Retina (tissue), 1 donor: Measurements from ENCODE around the gene PKIB.
A peak's percentile ranks its signal among the peaks of the same experiment; 100 is the strongest.
"Not testable (repeated sequence)": the region's sequence is repeated elsewhere in the genome, so short reads cannot be mapped to it uniquely, and the experiment has no call there.

Source experiments
- DNase-seq: peaks from one replicate; pipeline ENCODE4 v3.0.0-alpha.2; 2016

PKIB gene, protein sequence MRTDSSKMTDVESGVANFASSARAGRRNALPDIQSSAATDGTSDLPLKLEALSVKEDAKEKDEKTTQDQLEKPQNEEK

DNA sequence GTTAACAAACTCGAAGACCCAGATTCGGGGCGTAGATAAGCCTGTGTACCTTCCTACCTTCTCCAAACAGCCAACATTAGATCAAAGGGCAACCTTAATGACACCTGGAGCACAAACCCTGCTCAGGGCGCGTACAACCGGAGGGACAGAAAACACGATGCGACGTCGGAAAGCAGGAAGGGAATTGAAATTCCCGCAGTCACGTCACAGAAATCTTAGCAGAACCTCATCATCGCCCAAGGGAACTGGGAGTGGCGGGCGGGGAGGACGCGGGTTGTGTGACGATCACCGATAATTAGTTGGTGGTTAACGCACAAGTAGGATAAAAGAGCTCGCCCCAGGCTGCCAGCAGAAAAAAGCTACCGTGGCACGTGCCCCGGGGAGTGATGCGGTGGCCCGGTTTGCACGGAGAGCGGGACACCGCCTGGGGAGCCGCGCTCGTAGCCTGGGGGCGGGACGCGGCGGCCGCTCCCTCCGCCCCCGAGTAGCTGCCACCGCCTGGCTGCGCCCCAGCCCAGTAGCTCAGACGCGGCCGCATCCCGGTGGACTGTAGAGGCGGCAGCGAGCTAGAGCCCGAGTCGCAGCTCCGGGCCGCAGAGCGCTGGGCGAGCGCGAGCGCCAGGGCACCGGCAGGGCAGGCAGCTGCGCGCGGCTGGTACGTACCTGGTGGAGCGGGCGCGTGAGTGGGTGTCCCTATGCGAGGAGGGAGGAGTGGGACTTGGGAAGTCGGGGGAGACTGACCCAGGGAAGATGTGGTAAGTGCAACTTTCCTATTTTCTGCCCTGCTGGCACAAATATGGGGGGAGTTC, at the start of gene PKIB:
PKIB (plus strand) TSS at position 525 of the 809 bp plus-strand sequence. CDS start 107,390 bp downstream, outside the sequence.
- peak; percentile 93 for DNase-seq

DNA sequence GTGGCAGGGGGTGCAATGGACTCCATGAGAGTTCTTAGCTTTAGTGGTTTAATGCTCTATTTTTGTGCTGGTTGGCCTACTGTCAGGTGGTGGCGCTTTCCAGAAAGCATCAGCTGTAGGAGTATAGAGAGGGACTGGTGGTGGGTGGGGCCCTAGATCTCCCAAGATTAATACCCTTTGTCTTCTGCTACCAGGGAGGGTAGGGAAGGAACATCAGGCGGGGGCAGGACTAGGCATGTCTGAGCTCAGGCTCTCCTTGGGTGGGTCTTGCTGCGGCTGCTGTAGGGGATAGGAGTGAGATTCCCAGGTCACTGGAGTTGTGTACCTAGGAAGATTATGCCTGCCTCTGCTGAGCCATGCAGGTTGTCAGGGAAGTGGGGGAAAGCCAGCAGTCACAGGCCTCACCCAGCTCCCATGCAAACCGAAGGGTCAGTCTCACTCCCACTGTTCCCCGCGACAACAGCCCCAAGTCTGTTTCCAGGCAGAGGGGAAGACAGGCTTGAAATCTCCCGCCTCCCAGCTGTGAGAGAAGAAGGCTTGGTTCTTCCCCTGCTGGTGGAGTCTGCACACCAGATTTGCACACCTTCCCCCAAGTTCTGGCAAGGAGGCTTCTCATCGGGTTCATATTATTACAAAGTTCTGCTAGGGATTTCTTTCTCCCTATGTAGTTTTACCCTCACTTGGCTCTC, 46.7 kb upstream of the PKIB start:
- no peak for DNase-seq

DNA sequence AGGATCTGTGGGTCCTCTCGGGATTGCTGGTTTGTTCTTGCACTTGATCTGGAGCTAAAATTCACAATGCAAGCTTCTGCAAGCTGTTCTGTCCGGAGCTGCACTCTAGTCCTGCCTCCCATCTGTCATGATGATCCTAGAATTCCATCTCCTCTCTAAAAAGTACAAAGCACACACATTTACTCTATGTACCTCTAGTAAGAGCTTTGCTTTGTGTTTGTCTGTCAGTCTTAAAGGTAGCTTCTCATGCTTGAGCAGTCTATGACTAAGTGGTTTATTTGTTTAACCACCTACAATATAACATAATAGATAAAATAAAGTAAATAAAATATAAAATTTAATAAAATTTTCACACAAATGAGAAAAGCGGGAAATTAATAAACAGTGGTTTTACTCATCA, 46.0 kb upstream of the PKIB start:
- no peak for DNase-seq

DNA sequence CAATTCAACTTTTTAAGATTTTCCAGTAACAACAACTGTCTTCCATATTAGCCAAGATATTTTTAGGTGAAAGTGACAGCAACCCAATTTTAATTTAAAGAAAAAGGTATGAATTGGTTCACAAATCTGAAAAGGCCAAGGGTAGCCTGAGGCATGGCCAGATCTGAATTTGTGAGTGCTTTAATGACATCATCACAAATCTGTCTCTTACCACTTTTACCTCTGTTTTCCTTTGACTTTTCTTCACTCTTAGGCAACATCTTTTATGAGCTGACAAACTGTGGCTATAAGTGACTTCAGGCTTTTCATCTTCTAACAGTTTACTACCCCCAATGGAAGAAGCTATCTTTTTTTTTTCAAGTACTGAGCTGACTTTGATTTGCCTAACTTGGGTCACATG, 44.5 kb upstream of the PKIB start:
- DNase-seq = no peak

DNA sequence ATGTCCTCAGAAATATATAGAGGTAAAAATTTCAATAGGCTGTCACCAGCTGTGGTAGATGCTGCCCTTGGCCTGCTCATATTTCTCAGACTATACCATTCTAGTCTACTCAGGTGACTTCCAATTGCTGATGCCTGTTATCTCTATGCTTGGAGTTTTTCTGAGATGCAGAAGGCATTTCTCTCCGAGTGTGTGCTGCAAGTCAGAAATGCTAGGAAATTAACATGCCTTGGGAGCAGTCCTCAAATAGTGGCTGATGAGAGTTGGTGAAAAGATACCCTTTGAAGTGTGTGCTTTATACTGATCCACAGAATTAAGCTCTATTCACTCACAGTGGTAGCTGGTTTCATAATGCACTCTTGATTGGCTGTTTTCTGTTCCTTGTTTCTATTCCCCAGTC, 43.2 kb upstream of the PKIB start:
- DNase-seq = no peak

DNA sequence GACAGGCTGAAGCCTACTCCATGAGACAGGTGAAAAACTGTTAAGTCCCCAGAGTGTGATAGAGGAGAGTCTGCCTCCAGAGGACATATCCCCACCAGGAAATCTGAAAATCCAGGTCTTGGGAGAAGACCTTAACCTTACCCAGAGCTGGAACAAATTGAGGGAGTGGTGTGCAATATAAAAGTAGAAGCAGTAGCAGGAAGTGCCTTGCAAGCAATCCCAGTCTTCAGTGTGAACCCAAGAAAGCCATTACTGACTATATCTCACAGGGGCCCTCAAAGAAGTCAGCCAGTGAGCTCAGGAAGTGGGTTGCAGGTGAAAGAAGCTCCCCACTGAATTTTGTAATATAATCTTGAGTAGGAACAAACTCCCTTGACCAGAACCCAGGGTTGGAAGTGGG, 41.9 kb upstream of the PKIB start:
- DNase-seq = no peak

DNA sequence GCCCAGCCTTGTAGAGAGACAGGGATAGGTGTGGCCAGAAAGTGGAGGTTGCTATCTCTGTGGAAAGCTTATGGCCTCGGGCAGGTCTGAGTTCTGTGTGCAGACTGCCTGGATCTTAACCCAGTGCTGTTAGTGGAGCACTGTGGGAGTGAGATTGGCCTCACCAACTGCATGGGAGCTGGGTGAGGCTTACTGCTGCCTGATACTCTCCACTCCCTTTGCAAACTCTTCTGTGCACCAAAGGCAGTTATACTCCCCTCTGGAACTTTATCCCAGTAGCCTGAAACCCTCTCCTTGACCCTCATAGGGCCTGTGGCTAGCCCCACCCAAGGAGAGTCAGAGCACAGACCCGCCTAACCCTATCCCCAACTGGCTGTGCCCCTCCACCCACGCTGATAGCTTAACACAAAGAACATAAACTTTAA, 41.4 kb upstream of the PKIB start:
- no peak for DNase-seq

DNA sequence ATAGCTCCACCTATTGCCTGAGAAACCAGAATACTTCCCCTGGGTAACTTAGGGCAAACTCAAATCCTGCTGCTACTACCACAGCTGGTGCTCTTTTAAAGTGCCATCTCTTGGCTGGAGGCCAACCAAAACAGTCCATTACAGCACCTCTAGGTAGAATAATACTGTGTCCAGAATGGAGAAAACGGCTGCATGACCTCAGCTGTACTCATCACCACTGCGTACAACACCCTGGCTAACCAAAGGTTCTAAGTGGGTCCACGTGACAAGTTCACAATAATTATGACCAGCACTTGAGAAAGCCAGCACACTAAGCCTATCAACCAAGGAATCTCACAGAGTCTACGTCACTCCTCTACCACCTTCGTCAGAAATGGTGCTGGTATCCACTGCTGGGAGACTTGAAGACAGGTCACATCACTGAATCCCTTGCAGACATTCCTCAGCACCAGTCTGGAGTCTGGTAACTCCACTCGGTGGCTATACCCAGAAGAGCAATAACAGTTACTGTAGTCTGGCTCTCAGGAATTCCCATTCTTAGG, 40.9 kb upstream of the PKIB start:
- DNase-seq = no peak

DNA sequence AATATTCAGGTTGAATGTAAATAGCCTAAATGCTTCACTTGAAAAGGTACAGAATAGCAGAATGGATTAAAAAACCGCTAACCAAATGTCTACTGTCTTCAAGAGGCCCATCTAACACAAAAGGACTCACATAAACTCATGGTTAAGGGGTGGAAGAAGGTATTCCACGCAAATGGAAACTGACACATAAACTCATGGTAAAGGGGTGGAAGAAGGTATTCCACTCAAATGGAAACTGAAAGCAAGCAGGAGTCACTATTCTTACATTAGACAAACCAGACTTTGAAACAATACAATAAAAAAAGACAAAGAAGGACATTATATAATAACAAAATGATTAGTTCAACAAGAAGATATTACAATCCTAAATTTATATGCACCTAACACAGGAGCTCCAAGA, 38.3 kb upstream of the PKIB start:
- DNase-seq = no peak

DNA sequence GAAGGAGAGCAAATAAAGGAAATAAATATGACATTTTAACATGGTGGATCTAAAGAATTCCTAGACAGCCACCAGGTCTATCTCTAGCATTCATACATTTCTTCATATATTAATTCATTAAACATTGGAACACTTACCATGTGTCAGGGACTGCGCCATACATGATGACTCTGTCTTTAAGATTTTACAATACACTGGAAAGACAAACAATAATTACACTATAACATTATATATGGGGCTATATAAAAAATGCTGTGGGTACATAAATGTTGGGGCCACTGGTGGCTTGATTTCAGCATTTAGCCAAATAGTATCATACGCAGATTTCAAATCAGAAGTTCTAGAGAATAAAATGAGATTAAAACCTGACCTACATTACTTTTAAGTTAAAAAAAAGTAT, 33.3 kb upstream of the PKIB start:
- no peak for DNase-seq

DNA sequence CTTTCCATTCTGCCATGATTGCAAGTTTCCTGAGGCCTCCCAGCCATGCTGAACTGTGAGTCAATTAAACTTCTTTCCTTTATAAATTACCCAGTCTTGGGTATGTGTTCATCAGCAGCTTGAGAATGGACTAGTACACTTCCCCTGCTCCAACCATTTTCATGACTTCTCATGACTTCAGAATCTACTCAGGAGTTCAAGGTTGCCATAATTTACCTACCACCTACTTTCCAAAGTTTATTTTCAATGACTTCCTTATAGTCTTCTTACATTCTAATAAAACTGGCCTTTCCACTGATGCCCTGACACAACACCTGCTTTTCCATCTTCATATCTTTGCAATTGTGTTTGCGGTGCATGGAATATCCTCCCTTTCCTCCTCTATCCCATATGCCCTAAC, 31.2 kb upstream of the PKIB start:
- no peak for DNase-seq

DNA sequence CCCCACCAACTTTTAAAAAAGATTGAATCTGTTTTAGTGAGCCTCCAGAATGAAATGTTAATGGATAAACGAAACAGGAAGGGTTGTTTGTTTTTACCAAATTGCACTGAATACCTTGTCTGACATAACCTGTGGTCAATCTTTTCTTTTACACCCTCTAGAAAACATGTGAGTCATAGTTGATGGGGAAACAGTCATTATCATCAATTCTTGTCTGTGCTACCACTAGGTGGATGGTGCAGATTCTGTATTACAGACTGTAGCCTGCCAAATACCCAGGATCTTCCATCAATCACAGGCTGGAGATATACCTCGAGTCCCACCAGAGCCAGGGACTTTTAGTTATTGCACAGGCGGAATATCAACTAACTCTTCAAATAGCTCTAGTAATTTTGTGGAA, 29.5 kb upstream of the PKIB start:
- DNase-seq = no peak

DNA sequence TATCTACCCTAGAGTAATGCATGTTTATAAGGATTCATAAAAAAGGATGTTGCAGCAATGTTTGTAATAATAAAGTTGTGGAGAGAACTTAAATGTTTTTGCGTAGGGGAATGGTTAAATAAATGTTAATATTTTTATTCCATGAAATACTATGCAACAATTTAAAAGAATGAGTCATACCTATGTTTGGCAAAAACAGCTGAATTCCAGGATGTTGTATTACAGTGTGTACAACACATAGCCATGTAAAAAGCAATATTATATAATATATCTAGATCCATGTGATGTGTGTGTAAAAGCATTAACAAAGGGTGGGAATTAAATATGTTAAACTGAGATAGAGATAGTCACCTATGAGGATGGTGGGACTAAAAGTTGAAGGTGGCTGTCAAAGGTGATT, 21.1 kb upstream of the PKIB start:
- no peak for DNase-seq

DNA sequence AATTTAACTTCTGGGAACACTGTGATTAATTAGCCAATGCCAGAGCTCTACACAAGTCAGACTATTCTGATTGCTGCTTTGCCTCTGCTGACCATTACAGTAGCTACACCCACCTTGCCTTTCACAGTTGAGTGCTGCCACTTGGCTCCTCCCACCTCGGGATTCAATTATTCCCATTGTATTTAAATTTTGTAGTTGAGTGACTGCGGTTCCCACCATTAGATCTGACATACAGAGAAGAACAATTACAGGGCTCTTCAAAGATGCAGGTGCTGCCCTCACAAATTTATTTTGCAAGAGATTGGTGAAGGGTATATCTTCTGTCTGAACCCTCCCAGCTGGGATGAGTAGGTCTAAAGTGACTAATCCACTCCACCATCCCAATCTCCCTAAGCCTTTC, 11.9 kb upstream of the PKIB start:
- DNase-seq = not testable (repeated sequence)

DNA sequence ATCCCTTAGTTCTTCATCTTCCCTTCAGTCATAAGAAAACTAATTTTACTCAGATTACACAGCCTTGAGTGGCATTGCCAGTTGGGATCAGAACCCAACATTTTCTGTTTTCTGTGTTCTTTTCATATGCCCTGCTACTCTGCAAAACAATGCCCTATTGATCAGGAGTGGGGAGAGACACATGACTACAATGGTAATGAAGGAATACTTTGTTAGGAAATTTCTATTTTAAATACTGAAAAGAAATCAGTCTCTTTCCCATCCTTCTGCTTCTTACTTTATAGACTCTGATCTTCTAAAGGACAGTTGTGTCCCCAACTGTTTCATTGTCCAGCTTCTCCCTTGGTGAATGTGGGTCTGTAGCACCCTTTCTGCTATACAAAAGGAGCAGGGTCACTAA, 5.5 kb upstream of the PKIB start:
- no peak for DNase-seq

DNA sequence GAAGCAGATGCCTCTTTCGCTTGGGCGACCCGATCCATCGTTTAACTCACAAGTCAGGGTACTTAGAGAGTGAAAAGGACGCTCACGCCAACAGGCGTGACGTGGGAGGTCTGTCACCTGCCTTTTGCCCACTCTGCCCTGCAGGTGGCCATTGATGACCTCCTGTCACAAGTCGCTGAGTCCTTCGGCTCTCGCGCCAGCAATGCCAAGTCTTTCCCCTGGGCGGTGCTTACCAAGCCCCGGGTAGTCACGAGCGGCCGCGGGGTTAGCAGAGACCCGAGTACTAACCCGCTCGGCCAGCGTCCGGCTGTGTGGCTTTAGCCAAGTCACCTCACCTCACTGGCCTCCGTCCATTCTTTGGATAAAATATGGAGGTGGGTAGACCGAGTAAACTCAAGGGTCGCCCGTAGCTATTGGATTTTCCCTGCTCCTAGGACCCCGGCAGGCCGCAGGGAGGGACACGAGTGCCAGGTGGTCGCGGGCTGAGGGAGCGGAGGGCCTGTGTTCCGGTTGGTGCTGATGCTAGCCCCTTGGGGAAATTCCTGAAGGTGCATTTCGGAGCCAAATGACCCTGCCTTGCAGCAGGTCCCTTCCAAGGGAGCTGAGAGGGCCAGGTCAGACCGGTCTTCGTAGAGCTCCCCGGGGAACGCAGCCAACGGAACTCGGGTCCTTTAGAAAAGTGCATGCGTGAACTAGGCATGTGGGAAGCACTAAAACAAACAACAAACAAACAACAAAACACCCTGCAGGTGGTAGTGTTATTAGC, 668 bp downstream of the PKIB start:
- DNase-seq = peak; percentile 86

DNA sequence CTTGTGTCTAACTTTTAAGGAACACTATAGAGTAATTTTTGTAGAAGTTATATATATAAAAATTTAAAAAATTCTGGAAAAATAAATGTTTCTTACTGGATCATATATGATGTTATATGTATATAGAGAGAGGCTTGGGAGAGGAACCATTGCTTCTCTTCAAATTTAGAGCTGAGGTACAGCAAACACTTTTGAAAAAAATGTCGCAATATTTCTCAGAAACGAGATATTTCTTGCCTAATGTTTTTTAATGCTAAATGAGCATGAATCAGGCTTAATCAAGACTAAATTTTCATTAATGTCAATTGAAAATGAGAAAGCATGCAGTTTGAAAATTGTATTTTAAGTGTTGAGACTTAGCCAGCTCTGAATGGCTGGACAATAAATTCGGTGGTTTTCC, 2.6 kb downstream of the PKIB start:
- no peak for DNase-seq

DNA sequence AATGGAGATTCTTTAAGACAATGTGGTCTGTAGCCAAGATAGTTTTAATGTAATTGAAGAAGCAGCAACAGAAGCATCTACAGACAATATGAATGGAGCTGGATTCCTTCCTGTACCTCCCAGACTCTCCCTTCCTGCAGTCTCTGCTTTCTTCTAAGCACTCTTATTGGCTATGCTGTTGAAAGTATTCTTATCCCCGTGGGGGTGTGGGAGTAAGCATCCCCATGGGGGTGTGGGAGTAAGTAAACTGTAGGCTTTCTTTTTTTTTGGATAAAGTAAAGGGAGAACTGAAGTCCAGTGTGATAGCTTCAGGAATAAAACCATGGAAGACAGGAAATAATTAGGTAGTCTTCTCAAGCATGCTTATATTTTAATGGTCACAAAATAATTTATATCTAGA, 4.1 kb downstream of the PKIB start:
- DNase-seq = no peak

DNA sequence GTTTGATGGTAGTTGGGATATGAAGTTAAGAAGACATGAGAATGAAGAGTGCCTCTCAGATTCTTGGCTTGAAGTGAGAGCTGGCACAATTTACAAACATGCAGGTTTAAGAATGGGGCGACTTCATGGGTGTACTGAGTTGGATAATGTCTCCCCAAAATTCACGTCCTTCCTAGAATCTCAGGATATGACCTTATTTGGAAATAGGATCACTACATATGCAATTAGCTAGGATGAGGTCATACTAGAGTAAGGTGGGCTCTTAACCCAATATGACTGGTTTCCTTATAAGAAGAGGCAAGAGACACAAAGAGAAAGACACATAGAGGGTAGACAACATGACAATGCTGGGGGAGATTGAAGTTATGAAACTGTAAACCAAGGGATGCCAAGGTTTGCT, 5.2 kb downstream of the PKIB start:
- no peak for DNase-seq

DNA sequence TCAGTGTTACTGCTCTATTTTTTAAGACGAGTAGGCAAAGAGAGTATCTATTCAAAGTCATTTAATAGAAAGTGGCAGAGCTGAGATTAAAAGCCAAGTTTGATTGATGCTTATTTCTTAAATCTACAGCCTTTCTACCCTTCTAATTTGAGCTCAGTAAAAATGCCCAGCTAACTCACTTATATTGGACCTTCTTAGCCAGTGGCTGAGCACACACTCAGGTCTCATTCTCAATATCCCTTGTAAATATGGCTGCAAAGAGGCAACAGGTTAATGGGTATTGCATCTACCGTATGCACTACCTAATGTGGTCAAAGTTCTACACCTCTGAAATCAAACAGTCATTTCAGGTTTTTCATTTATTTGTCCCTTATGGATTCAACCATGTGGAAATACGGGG, 6.7 kb downstream of the PKIB start:
- no peak for DNase-seq

DNA sequence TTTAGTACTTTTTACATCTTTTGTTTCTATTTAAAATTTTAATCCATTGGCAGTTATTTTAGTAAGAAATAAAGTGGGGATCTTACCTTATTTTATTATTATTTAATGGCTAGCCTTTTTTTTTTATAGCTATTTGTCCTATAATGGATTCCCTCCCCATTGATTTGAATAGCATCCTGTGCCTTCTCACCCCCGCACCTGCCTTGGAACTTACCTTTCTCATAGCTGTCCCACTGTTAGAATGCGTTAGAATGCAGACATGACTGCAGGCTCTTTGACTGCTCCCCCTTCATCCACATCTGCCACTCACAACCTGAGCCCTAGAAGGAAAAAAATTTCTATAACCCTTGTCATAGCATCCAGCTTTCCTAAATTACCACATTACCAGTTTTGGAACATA, 9.1 kb downstream of the PKIB start:
- DNase-seq = no peak

DNA sequence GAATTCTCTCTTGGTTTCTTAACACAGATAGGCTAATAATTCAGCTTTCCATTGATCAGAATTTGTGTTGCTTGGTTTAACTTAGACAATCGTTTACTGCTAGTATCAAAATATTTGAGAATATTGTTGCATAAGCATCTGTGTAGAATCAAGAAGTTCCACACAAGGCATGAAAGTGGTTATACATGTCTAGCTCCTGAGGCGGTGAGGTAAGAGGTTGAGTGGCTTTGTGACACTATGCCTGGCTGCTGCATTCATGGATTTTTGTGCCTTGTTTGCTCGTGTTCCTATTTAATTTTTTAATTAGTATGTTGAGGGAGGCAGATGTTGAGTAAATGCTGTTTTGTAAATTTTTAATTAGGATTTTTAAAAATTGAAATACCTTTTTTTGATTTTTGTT, 10.2 kb downstream of the PKIB start:
- no peak for DNase-seq

DNA sequence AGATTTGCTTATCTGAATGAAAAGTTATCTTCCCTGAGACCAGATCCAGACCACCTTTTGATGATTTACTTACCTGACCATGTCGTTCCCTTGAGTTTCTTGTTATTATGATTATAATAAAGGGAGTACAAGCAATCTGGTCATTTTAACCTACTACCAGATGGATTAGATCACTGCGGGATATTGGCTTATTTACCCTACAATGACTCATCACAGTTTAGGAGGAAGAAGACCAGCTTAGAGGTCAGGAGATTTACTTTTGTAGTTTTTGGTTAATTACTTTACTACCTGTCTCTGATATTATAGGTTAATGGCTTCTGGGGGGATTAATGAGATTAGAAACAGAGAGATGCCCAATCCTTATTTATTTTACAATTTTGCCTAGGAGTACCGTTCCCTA, 10.7 kb downstream of the PKIB start:
- no peak for DNase-seq
